AG09319 (cell line): ENCODE results near the gene NPFFR2.
"Not testable (repeated sequence)": the region's sequence is repeated elsewhere in the genome, so short reads cannot be mapped to it uniquely, and the experiment has no call there.

Experiments used
- DNase-seq: peaks from one replicate; pipeline ENCODE4 v3.0.0-alpha.2; 2010; ENCODE audit warnings: low read depth; ENCODE audit errors: extremely low read depth
- CTCF ChIP-seq: IDR thresholded peaks from 2 replicates; pipeline ENCODE4 v1.5.1; 2011; ENCODE audit warnings: low read depth, mild to moderate bottlenecking, inconsistent platforms, low read length, moderate library complexity

The NPFFR2 gene

GRCh38 chr4:72111863-72112262, 80.1 kb downstream of the NPFFR2 start:
- TF ChIP-seq CTCF = no peak
- no peak for DNase-seq

GRCh38 chr4:72112514-72113156, 80.8 kb downstream of the NPFFR2 start:
- DNase-seq = no peak
- no peak for TF ChIP-seq CTCF

GRCh38 chr4:72118017-72118416, 86.2 kb downstream of the NPFFR2 start:
- no peak for TF ChIP-seq CTCF
- no peak for DNase-seq

GRCh38 chr4:72119946-72120345, 88.1 kb downstream of the NPFFR2 start:
- DNase-seq = no peak
- no peak for TF ChIP-seq CTCF

- DNase-seq = no peak
- no peak for TF ChIP-seq CTCF
These were observed 96.9 kb downstream of the NPFFR2 start for GRCh38 chr4:72128741-72129140.

GRCh38 chr4:72136429-72136828, 104.6 kb downstream of the NPFFR2 start:
- TF ChIP-seq CTCF = no peak
- no peak for DNase-seq

- DNase-seq = not testable (repeated sequence)
These were observed 108.2 kb downstream of the NPFFR2 start for GRCh38 chr4:72139997-72140396.

- DNase-seq = no peak
- TF ChIP-seq CTCF = no peak
These were observed 112.4 kb downstream of the NPFFR2 start for GRCh38 chr4:72144241-72144640.
